Stimulated activated CD8-positive, alpha-beta memory T cell treated with anti-CD3 and anti-CD28 coated beads, Interleukin-15, amount 100 ng/mL, for 24 hours (primary cell): ENCODE data around the gene STRADB.
"Not testable (repeated sequence)": the region's sequence is repeated elsewhere in the genome, so short reads cannot be mapped to it uniquely, and the experiment has no call there.

Source experiments
- DNase-seq: peaks from one replicate; pipeline ENCODE4 v3.0.0-alpha.2; 2020; ENCODE audit warnings: low read depth

The STRADB gene

GRCh38 chr2:201451292-201452057 is at the start of gene STRADB, which contains the start of gene TRAK2:
Gene STRADB (plus strand): TSS chr2:201451740. CDS start chr2:201454841, 3,101 bp downstream.
Gene TRAK2 (minus strand): TSS chr2:201451458. CDS start chr2:201420507, 30,951 bp downstream.
- peak; percentile 78 for DNase-seq

- no peak for DNase-seq
These were observed 49.7 kb upstream of the STRADB start for GRCh38 chr2:201401815-201402214.

- DNase-seq, result no peak
These were observed 48.6 kb upstream of the STRADB start for GRCh38 chr2:201402651-201403562.

- DNase-seq, result no peak
These were observed 47.7 kb upstream of the STRADB start for GRCh38 chr2:201403880-201404279.

GRCh38 chr2:201404699-201405280 is 46.8 kb upstream of the STRADB start:
- no peak for DNase-seq

- DNase-seq, result no peak
These were observed 45.4 kb upstream of the STRADB start for GRCh38 chr2:201406077-201406662.

- no peak for DNase-seq
These were observed 44.3 kb upstream of the STRADB start for GRCh38 chr2:201407265-201407664.

- DNase-seq, result no peak
These were observed 42.6 kb upstream of the STRADB start for GRCh38 chr2:201408931-201409330.

- no peak for DNase-seq
These were observed 40.1 kb upstream of the STRADB start for GRCh38 chr2:201411421-201411820.

- no peak for DNase-seq
These were observed 38.4 kb upstream of the STRADB start for GRCh38 chr2:201413143-201413542.

GRCh38 chr2:201413552-201413951 is 38.0 kb upstream of the STRADB start:
- no peak for DNase-seq

- no peak for DNase-seq
These were observed 37.2 kb upstream of the STRADB start for GRCh38 chr2:201414099-201415023.

GRCh38 chr2:201415149-201415548 is 36.4 kb upstream of the STRADB start:
- DNase-seq, result no peak

- DNase-seq, result no peak
These were observed 32.4 kb upstream of the STRADB start for GRCh38 chr2:201419057-201419635.

- DNase-seq, result no peak
These were observed 31.6 kb upstream of the STRADB start for GRCh38 chr2:201419986-201420385.

- no peak for DNase-seq
These were observed 31.0 kb upstream of the STRADB start for GRCh38 chr2:201420442-201421113.

GRCh38 chr2:201425952-201426351 is 25.6 kb upstream of the STRADB start:
- DNase-seq, result no peak

- DNase-seq, result not testable (repeated sequence)
These were observed 23.2 kb upstream of the STRADB start for GRCh38 chr2:201428366-201428765.

- not testable (repeated sequence) for DNase-seq
These were observed 21.7 kb upstream of the STRADB start for GRCh38 chr2:201429835-201430234.

- not testable (repeated sequence) for DNase-seq
These were observed 21.2 kb upstream of the STRADB start for GRCh38 chr2:201430322-201430721.
